Activated CD8-positive, alpha-beta T cell treated with anti-CD3 and anti-CD28 coated beads, Interleukin-2, amount 10 ng/mL, durations not matched to agents 7 days and 5 days (primary cell): ENCODE results near the gene PLGLB1. TPM values are rescaled to one million over a fixed set of nuclear protein-coding genes. Genes with fewer than 3 reads are reported as not detected.
"Not testable (repeated sequence)": the region's sequence is repeated elsewhere in the genome, so short reads cannot be mapped to it uniquely, and the experiment has no call there.

Source experiments
- ATAC-seq: fragments of 150-1000 bp; cut with Tn5 transposase; one replicate; pipeline ENCODE4 v1.10.0; 2021; ENCODE audit warnings: moderate library complexity
- CTCF ChIA-PET: fragments of 350-600 bp; sonication (Branson Sonifier 250); formaldehyde crosslinking; loops from one replicate; lab custom pipeline; 2021; ENCODE audit warnings: antibody characterized with exemption; lab: Charles Lee
- POLR2A ChIA-PET: fragments of 350-600 bp; sonication (Branson Sonifier 250); formaldehyde crosslinking; loops from one replicate; lab custom pipeline; 2021; ENCODE audit warnings: antibody characterized with exemption; lab: Charles Lee
- DNase-seq: peaks from one replicate; pipeline ENCODE4 v3.0.0-alpha.2; 2020
- H3K27ac Mint-ChIP-seq: one replicate; pipeline ENCODE4 v1.8.0; 2021; ENCODE audit warnings: mild to moderate bottlenecking, mixed read lengths
- H3K27me3 Mint-ChIP-seq: one replicate; pipeline ENCODE4 v1.8.0; 2021; ENCODE audit warnings: low read depth, mixed read lengths
- H3K36me3 Mint-ChIP-seq: one replicate; pipeline ENCODE4 v1.8.0; 2021; ENCODE audit warnings: low read depth, mixed read lengths
- H3K4me1 Mint-ChIP-seq: one replicate; pipeline ENCODE4 v1.8.0; 2021; ENCODE audit warnings: low read depth, mixed read lengths
- H3K4me3 Mint-ChIP-seq: one replicate; pipeline ENCODE4 v1.8.0; 2021; ENCODE audit warnings: mild to moderate bottlenecking, mixed read lengths
- H3K9me3 Mint-ChIP-seq: one replicate; pipeline ENCODE4 v1.8.0; 2022; ENCODE audit warnings: mixed read lengths; ENCODE audit not compliant: insufficient read depth
- total RNA-seq, 2 experiments: library from RNA; stranded (reverse); gene quantifications; one replicate each; pipeline ENCODE4 v1.2.3, GENCODE V29; 2021

PLGLB1 gene
- total RNA-seq = 1 to 10 TPM; 2.0 to 3.7 TPM

DNA sequence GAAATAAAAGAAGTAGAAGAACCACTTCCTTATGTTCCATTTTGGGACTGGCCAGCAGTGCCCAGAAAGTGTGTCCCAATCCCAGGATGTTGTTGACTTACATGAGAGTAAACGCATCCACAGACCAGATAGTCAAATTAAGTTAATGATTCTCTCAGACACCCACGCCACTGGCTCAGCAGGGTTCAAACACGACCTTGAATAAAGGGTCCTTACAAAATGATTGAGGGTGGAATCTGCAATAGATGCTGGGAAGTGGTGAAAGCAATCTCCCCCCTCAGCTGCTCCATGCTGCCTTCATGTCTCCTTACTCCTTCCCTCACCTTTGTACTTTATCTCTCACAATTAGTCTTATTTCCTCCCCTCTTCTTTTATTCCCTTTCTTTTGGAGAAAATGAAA, at the start of gene PLGLB1:
PLGLB1 (minus strand) TSS at position 101 of the 400 bp plus-strand sequence; CDS start at position 40, 61 bp downstream.
- H3K27me3 Mint-ChIP-seq = not testable (repeated sequence)

DNA sequence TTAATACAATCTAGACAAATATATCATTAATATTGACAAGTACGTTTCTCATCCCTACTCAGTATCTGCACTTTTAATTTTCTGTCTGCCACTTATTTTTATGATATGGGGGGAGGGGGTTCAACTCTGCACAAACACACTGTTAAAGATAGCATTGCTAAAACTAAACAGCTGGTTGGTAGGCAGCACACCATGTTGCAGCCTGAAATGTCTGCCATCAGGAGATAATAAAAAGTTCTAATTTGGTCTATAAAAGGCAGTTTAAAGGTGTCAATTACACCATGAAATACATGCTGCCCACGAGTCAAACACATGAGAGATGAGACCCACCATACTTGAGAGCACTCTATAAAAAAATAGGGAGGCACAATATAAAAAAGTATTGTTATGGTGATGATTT, 42.7 kb upstream of the PLGLB1 start:
- H3K27me3 Mint-ChIP-seq = not testable (repeated sequence)

More for the DNA sequence above, at the start of gene PLGLB1:
- POLR2A ChIA-PET, H3K4me1 Mint-ChIP-seq, H3K36me3 Mint-ChIP-seq, DNase-seq, H3K4me3 Mint-ChIP-seq, H3K27ac Mint-ChIP-seq, CTCF ChIA-PET, H3K9me3 Mint-ChIP-seq, ATAC-seq: not testable (repeated sequence)

DNA sequence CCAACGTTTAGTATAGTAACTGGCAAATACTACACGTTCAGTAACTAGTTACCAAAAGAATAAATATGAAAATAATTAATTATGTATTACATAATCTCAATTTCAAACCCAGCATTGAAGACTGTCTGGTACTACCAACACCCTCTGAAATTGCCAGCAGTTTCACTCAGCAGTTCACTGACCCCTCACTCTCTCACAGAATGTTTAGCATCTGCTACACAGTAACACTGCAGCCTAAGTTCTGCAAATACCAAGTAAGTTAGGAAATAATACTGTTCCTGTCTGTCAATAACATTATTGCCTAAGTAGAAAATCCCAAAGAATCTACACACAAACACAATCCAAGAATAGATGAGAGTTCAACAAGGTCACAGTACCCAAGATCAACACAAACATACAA, 41.8 kb upstream of the PLGLB1 start:
- H3K27me3 Mint-ChIP-seq, H3K4me1 Mint-ChIP-seq, CTCF ChIA-PET, ATAC-seq, POLR2A ChIA-PET, DNase-seq, H3K4me3 Mint-ChIP-seq, H3K27ac Mint-ChIP-seq, H3K36me3 Mint-ChIP-seq, H3K9me3 Mint-ChIP-seq: not testable (repeated sequence)

More for the DNA sequence above, 42.7 kb upstream of the PLGLB1 start:
- H3K36me3 Mint-ChIP-seq, H3K4me3 Mint-ChIP-seq, H3K4me1 Mint-ChIP-seq, ATAC-seq, POLR2A ChIA-PET, H3K9me3 Mint-ChIP-seq, DNase-seq, CTCF ChIA-PET, H3K27ac Mint-ChIP-seq: not testable (repeated sequence)

DNA sequence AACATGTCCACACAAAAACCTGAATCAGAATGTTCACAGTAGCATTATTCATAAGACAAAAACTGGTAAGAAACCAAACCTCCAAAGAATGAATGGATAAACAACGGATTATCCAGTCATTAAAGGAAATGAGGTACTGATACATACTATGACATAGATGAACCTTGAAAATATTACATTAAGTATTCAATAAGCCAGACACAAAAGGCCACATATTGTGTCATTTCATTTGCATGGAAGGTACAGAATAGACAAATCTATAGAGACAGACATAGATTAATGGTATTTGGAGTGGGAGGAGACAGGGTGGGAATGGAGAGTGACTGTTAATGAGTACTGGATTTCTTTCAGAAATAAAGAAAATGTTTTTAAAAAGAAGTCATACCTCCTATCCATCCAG, 39.9 kb upstream of the PLGLB1 start:
- DNase-seq, POLR2A ChIA-PET, H3K4me3 Mint-ChIP-seq, H3K9me3 Mint-ChIP-seq, CTCF ChIA-PET, ATAC-seq, H3K27me3 Mint-ChIP-seq, H3K36me3 Mint-ChIP-seq, H3K4me1 Mint-ChIP-seq, H3K27ac Mint-ChIP-seq: not testable (repeated sequence)

DNA sequence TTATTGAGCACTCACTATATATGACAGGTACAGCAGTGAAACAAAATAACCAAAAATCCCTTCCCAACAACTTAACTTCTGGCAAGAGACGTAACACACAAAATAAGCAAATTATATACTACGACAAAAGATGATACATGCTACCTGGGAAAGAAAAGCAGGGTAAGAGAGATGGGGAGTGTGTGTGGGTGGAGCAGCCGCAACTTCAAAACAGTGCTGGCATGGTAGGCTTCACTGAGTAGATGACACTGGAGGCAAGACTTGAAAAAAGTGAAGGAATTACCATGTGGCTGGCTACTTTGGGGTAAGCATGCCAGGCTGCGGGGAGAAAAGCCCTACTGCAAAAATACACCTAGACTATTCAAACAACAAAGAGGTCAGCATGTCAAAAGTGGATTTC, 36.0 kb upstream of the PLGLB1 start:
- H3K27me3 Mint-ChIP-seq, ATAC-seq, H3K36me3 Mint-ChIP-seq, H3K4me1 Mint-ChIP-seq, CTCF ChIA-PET, H3K4me3 Mint-ChIP-seq, H3K27ac Mint-ChIP-seq, DNase-seq, H3K9me3 Mint-ChIP-seq, POLR2A ChIA-PET: not testable (repeated sequence)

DNA sequence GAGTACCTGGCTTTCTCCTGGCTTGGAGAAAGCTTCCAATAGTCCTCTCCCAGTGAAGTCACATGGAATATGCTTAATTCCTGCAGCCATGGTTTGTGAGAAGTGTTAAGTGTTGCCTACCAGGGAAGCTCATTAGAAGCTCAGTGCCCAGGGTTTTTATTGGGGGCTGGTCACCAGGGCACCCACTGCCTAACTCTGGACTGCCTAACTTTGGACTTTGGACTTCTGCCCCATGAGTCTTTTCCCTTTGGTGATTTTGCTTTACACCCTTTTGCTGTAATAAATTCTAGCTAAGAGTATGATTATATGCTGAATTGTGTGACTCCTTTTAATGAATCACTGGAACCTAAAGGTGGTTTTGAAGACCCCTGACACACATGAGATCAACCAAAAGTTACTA, 35.2 kb upstream of the PLGLB1 start:
- ATAC-seq, POLR2A ChIA-PET, CTCF ChIA-PET, H3K4me1 Mint-ChIP-seq, H3K36me3 Mint-ChIP-seq, H3K4me3 Mint-ChIP-seq, H3K9me3 Mint-ChIP-seq, H3K27me3 Mint-ChIP-seq, H3K27ac Mint-ChIP-seq, DNase-seq: not testable (repeated sequence)

DNA sequence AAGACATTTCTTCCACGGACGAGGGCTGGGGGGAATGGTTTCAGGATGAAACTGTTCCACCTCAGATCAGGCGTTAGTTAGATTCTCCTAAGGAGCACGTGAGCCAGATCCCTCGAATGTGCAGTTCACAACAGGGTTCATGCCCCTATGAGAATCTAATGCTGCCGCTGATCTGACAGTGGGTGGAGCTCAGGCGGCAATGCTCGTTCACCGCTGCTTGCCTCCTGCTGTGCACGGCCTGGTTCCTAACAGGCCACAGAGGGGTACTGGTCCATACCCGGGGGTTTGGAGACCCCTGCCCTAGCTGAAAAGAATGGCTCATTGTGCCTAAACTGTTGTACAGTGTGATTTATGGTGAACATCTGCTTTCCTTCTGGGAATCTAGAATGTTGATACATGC, 34.8 kb upstream of the PLGLB1 start:
- H3K4me3 Mint-ChIP-seq, DNase-seq, H3K36me3 Mint-ChIP-seq, ATAC-seq, POLR2A ChIA-PET, CTCF ChIA-PET, H3K27ac Mint-ChIP-seq, H3K4me1 Mint-ChIP-seq, H3K9me3 Mint-ChIP-seq, H3K27me3 Mint-ChIP-seq: not testable (repeated sequence)

DNA sequence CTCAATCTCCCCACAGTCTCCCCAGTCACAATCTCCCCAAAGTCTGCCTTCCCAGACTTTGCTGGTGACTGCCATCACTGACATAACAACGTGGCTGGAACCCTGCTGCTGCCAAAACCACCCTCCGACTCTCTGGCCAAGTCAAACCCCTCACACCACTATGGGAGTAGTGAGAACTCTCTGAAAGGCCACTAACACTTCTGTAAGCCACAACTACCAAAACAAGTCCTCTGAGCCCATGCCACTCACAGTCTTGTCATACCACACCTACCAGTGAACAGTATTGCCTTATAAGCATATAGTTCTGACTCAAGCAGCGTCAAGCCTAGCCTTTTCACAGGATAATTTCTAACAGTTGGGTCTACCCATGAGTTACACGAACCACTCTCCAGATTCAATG, 32.7 kb upstream of the PLGLB1 start:
- H3K27ac Mint-ChIP-seq = peak overlapping the region; percentile 61
- H3K4me1 Mint-ChIP-seq, H3K36me3 Mint-ChIP-seq, H3K9me3 Mint-ChIP-seq, DNase-seq, H3K4me3 Mint-ChIP-seq, CTCF ChIA-PET, ATAC-seq, POLR2A ChIA-PET, H3K27me3 Mint-ChIP-seq: not testable (repeated sequence)

DNA sequence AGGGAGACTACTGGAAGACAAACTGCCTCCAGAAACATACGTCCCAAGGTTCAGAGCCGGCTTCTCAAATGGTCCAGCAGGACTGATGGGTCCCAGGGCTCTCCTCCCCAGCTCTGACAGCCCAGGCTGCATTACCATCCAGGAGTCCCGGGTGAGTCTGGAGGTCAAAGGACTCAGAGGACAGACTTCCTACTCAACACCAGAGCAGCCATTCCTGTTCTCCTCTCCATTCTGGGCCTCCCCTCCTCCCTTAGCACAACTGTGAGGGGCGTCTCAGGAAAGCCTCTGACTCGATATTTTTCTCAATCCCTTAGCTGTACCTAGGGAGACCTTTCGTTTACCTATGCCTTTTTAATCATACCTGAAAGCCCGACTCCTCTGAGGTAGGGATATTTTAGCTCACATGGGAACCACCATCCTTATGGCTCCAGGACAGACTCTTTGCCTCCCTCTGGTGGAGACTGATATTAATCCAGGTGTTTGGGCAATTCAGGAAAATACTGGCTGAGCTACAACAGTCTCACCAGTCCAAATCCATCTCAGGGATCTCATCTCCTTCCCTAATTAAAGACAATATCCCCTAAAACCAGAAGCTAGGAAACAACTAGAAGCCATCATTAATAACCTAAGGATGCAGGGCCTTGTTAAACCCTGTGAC, 19.8 kb upstream of the PLGLB1 start:
- H3K4me1 Mint-ChIP-seq, ATAC-seq, H3K9me3 Mint-ChIP-seq, H3K36me3 Mint-ChIP-seq, H3K27me3 Mint-ChIP-seq, H3K4me3 Mint-ChIP-seq, CTCF ChIA-PET, POLR2A ChIA-PET, H3K27ac Mint-ChIP-seq, DNase-seq: not testable (repeated sequence)

DNA sequence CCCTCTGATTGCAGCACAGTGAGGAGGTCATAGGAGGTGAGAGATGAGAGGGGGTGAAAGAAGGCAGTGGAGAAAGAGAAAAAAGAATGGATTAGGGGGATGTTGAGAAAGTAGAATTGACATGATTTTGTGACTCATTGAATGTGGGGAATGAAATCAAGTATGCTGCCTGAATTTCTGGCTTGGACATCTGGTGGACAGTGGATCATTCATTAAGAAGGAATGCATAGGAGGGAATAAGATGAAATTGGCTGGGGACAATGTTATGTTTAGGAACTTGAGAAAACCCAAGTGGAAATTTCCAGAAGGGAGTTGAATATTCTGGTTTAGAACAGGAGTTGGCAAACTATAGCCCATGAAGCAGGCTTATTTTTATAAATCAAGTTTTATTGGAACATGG, 7.0 kb upstream of the PLGLB1 start:
- H3K9me3 Mint-ChIP-seq, ATAC-seq, H3K4me3 Mint-ChIP-seq, H3K27ac Mint-ChIP-seq, H3K27me3 Mint-ChIP-seq, DNase-seq, H3K36me3 Mint-ChIP-seq, H3K4me1 Mint-ChIP-seq, POLR2A ChIA-PET, CTCF ChIA-PET: not testable (repeated sequence)

DNA sequence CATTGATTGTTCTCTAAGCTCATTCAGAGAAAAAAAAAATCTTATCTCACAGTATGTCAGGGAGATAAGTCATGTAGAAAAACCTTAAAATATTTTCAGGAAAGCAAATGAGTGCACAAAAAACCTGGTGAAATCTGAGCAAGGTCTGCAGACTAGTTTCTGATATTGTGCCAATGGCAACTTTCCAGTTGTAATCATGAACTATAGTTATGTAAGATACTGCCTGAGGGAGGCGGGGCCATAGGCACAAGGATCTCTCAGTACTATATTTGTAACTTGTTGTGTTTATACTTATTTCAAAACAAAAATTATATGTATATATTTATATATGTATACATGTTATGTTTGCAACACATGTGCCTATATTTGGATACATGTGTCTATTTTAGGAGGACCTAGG, 5.2 kb upstream of the PLGLB1 start:
- POLR2A ChIA-PET, H3K27me3 Mint-ChIP-seq, H3K4me3 Mint-ChIP-seq, H3K4me1 Mint-ChIP-seq, ATAC-seq, CTCF ChIA-PET, H3K27ac Mint-ChIP-seq, H3K36me3 Mint-ChIP-seq, DNase-seq, H3K9me3 Mint-ChIP-seq: not testable (repeated sequence)

DNA sequence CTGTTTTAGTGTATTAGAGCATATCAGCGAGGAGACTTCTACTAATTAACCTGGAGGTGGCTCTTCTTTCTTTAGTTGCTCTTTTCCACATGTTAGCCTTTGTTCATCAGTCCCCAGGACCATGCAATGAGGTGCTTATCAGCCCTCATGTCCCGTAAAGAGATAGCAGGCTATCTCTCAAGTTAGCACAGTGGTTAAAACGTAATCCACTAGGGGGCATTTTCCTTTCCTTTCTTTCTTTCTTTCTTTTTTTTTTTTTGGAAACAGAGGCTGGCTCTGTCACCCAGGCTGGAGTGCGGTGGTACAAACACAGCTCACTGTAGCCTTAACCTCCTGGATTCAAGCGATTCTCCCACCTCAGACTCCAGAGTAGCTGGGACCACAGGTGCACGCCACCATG, 4.3 kb upstream of the PLGLB1 start:
- DNase-seq, ATAC-seq, H3K27ac Mint-ChIP-seq, H3K36me3 Mint-ChIP-seq, H3K4me3 Mint-ChIP-seq, H3K4me1 Mint-ChIP-seq, POLR2A ChIA-PET, H3K27me3 Mint-ChIP-seq, H3K9me3 Mint-ChIP-seq, CTCF ChIA-PET: not testable (repeated sequence)
